Neuronal stem cell (in vitro differentiated cells): Measurements from ENCODE around the gene GOLT1B.

ENCODE experiments used
- DNase-seq: peaks from one replicate; pipeline ENCODE4 v3.0.0-alpha.2; 2013; ENCODE audit warnings: low spot score
- H2AFZ ChIP-seq: one replicate; pipeline ENCODE4 v1.6.1; 2013; ENCODE audit warnings: mild to moderate bottlenecking, low read length, inconsistent platforms
- H2AK5ac ChIP-seq: 2 replicates; pipeline ENCODE4 v1.6.1; 2013; ENCODE audit warnings: low read depth, mild to moderate bottlenecking, inconsistent platforms, low read length, moderate library complexity, mixed read lengths
- H2BK120ac ChIP-seq: 2 replicates; pipeline ENCODE4 v1.6.1; 2013; ENCODE audit warnings: low read depth, mild to moderate bottlenecking, inconsistent platforms, low read length, moderate library complexity, mixed read lengths
- H2BK12ac ChIP-seq: one replicate; pipeline ENCODE4 v1.6.1; 2013; ENCODE audit warnings: low read length, inconsistent platforms
- H2BK15ac ChIP-seq: 2 replicates; pipeline ENCODE4 v1.6.1; 2013; ENCODE audit warnings: mild to moderate bottlenecking, low read length, inconsistent platforms, mixed read lengths
- H2BK5ac ChIP-seq: one replicate; pipeline ENCODE4 v1.6.1; 2013; ENCODE audit warnings: inconsistent platforms, mild to moderate bottlenecking, low read length, moderate library complexity
- H3K14ac ChIP-seq: one replicate; pipeline ENCODE4 v1.6.1; 2013; ENCODE audit warnings: low read length, inconsistent platforms
- H3K18ac ChIP-seq: 2 replicates; pipeline ENCODE4 v1.6.1; 2013; ENCODE audit warnings: low read length, inconsistent platforms
- H3K23ac ChIP-seq: 2 replicates; pipeline ENCODE4 v1.6.1; 2013; ENCODE audit warnings: low read depth, mild to moderate bottlenecking, mixed read lengths, low read length, inconsistent platforms; ENCODE audit not compliant: poor library complexity
- H3K27ac ChIP-seq: replicated peaks from 3 replicates; pipeline ENCODE4 v1.5.1; 2013; ENCODE audit warnings: low read length, inconsistent platforms
- H3K27me3 ChIP-seq, 3 experiments: 2 replicates each; pipeline ENCODE4 v1.6.1; 2013; ENCODE audit warnings: low read length in 3 of 3, mild to moderate bottlenecking in 2 of 3, inconsistent platforms in 1 of 3, low read depth in 1 of 3, mixed read lengths in 1 of 3, moderate library complexity in 1 of 3; ENCODE audit not compliant: control insufficient read depth in 3 of 3, insufficient read depth in 3 of 3
- H3K36me3 ChIP-seq, 2 donors: replicated peaks in 1 of 2; 2 replicates each; pipeline ENCODE4 v1.6.1; 2013; ENCODE audit warnings: low read length in 2 of 2; ENCODE audit not compliant: control insufficient read depth in 2 of 2, insufficient read depth in 2 of 2
- H3K4ac ChIP-seq: 2 replicates; pipeline ENCODE4 v1.6.1; 2013; ENCODE audit warnings: inconsistent platforms, mild to moderate bottlenecking, low read length, moderate library complexity
- H3K4me1 ChIP-seq, 2 donors: 1 replicate in 1 of 2; 2 replicates in 1 of 2; pipeline ENCODE4 v1.6.1; 2013; ENCODE audit warnings: low read length in 2 of 2, low read depth in 1 of 2; ENCODE audit not compliant: control insufficient read depth in 2 of 2, insufficient read depth in 1 of 2
- H3K4me2 ChIP-seq: one replicate; pipeline ENCODE4 v1.6.1; 2013; ENCODE audit warnings: mild to moderate bottlenecking, low read length, inconsistent platforms; ENCODE audit not compliant: insufficient read depth, poor library complexity, severe bottlenecking
- H3K4me3 ChIP-seq, 2 donors: 2 replicates each; pipeline ENCODE4 v1.5.1; 2013; ENCODE audit warnings: low read length in 2 of 2, mild to moderate bottlenecking in 2 of 2, inconsistent platforms in 1 of 2, moderate library complexity in 1 of 2
- H3K79me1 ChIP-seq: one replicate; pipeline ENCODE4 v1.6.1; 2013; ENCODE audit warnings: low read depth, mild to moderate bottlenecking, inconsistent platforms, low read length, moderate library complexity
- H3K9ac ChIP-seq: one replicate; pipeline ENCODE4 v1.6.1; 2013; ENCODE audit warnings: mild to moderate bottlenecking, low read depth, low read length, inconsistent platforms; ENCODE audit not compliant: poor library complexity
- H3K9me3 ChIP-seq, 2 donors: replicated peaks in 1 of 2; 2 replicates each; pipeline versions ENCODE3 to v1.6.1; 2013; ENCODE audit warnings: low read length in 2 of 2, mild to moderate bottlenecking in 2 of 2, inconsistent platforms in 1 of 2, low read depth in 1 of 2, mixed read lengths in 1 of 2, moderate library complexity in 1 of 2; ENCODE audit not compliant: control insufficient read depth in 2 of 2, insufficient read depth in 1 of 2
- H4K8ac ChIP-seq: one replicate; pipeline ENCODE4 v1.6.1; 2013; ENCODE audit warnings: low read depth, mild to moderate bottlenecking, inconsistent platforms, low read length, moderate library complexity
- H4K91ac ChIP-seq: one replicate; pipeline ENCODE4 v1.6.1; 2013; ENCODE audit warnings: low read length, low read depth, mild to moderate bottlenecking, inconsistent platforms; ENCODE audit not compliant: poor library complexity
- WGBS, 2 donors: extraction: QIAGEN DNeasy Blood & Tissue Kit; methylation state at CpG; one replicate each; pipeline ENCODE4 v1.1.7; 2013; ENCODE audit warnings: missing lambda C conversion rate in 2 of 2, mixed read lengths in 1 of 2; ENCODE audit not compliant: insufficient read length in 2 of 2, insufficient replicate concordance in 1 of 2; ENCODE audit errors: extremely low coverage in 2 of 2; 5-methylcytosine and 5-hydroxymethylcytosine counted together

The GOLT1B gene

GRCh38 chr12:21529456-21529855, 27.9 kb downstream of the GOLT1B start:
- Histone ChIP-seq H3K4ac (no peak overlapping the region), H4K8ac (no peak overlapping the region), H3K79me1 (no peaks in the 10 kb centered on the region), H3K23ac (no peak overlapping the region), H2BK5ac (no peak overlapping the region), H3K27ac (no peak overlapping the region), H2BK120ac (no peak overlapping the region), H2AFZ (no peak overlapping the region), H3K9ac (no peak overlapping the region), H3K4me1 (peaks cover 0 to 1% of the 10 kb centered on the region in 2 donors), H2BK15ac (no peak overlapping the region), H2AK5ac (no peak overlapping the region), H3K4me3 (no peak overlapping the region), H3K4me2 (no peak overlapping the region), H3K18ac (no peak overlapping the region), H3K14ac (no peak overlapping the region), H3K27me3 (peaks cover 0 to 15% (median 11%) of the 10 kb centered on the region in 3 experiments), H4K91ac (no peak overlapping the region), H3K9me3 (no peaks in the 10 kb centered on the region), H3K36me3 (no peaks in the 10 kb centered on the region), H2BK12ac (no peak overlapping the region)
- no peak for DNase-seq
- WGBS, 2 donors = no CpG with 5 or more reads among the region's 2 CpGs

GRCh38 chr12:21538061-21538653, 36.6 kb downstream of the GOLT1B start:
- no peak overlapping the region for H3K23ac ChIP-seq
- H3K4me1 ChIP-seq = no peaks in the 10 kb centered on the region
- H3K4ac ChIP-seq = no peak overlapping the region
- H4K8ac ChIP-seq = no peak overlapping the region
- no peaks in the 10 kb centered on the region for H3K36me3 ChIP-seq
- H3K9ac ChIP-seq = no peak overlapping the region
- H2BK120ac ChIP-seq = no peak overlapping the region
- no peak overlapping the region for H2BK15ac ChIP-seq
- H2BK12ac ChIP-seq = no peak overlapping the region
- no peaks in the 10 kb centered on the region for H3K27me3 ChIP-seq
- DNase-seq = no peak
- no peak overlapping the region for H3K27ac ChIP-seq
- H4K91ac ChIP-seq = no peak overlapping the region
- H3K18ac ChIP-seq = no peak overlapping the region
- H3K14ac ChIP-seq = no peak overlapping the region
- H3K79me1 ChIP-seq = no peaks in the 10 kb centered on the region
- H2AK5ac ChIP-seq = no peak overlapping the region
- no peak overlapping the region for H2BK5ac ChIP-seq
- no CpG with 5 or more reads among the region's 5 CpGs for WGBS, 2 donors
- no peak overlapping the region for H3K4me2 ChIP-seq
- H3K4me3 ChIP-seq = no peak overlapping the region
- no peaks in the 10 kb centered on the region for H3K9me3 ChIP-seq
- H2AFZ ChIP-seq = no peak overlapping the region

GRCh38 chr12:21539797-21540196, 38.2 kb downstream of the GOLT1B start:
- DNase-seq = no peak
- H3K79me1 ChIP-seq = no peaks in the 10 kb centered on the region
- no peak overlapping the region for H3K4me3 ChIP-seq
- H2AFZ ChIP-seq = no peak overlapping the region
- no peak overlapping the region for H2BK12ac ChIP-seq
- no peak overlapping the region for H2AK5ac ChIP-seq
- H3K4me1 ChIP-seq = no peaks in the 10 kb centered on the region
- H2BK15ac ChIP-seq = no peak overlapping the region
- no peaks in the 10 kb centered on the region for H3K27me3 ChIP-seq
- H2BK120ac ChIP-seq = no peak overlapping the region
- no peak overlapping the region for H3K9ac ChIP-seq
- H3K14ac ChIP-seq = no peak overlapping the region
- no peak overlapping the region for H3K18ac ChIP-seq
- H3K27ac ChIP-seq = no peak overlapping the region
- H3K4ac ChIP-seq = no peak overlapping the region
- H3K4me2 ChIP-seq = no peak overlapping the region
- H4K8ac ChIP-seq = no peak overlapping the region
- H2BK5ac ChIP-seq = no peak overlapping the region
- no peaks in the 10 kb centered on the region for H3K9me3 ChIP-seq
- no peaks in the 10 kb centered on the region for H3K36me3 ChIP-seq
- no peak overlapping the region for H3K23ac ChIP-seq
- no peak overlapping the region for H4K91ac ChIP-seq

- no peak overlapping the region for H3K18ac ChIP-seq
- H2AFZ ChIP-seq = no peak overlapping the region
- H3K4me1 ChIP-seq = no peaks in the 10 kb centered on the region
- H3K23ac ChIP-seq = no peak overlapping the region
- H3K27me3 ChIP-seq = no peaks in the 10 kb centered on the region
- H2BK12ac ChIP-seq = no peak overlapping the region
- H2AK5ac ChIP-seq = no peak overlapping the region
- no peak overlapping the region for H3K4ac ChIP-seq
- no peaks in the 10 kb centered on the region for H3K36me3 ChIP-seq
- no CpG with 5 or more reads among the region's 6 CpGs for WGBS, 2 donors
- no peak overlapping the region for H3K14ac ChIP-seq
- no peak overlapping the region for H2BK120ac ChIP-seq
- no peaks in the 10 kb centered on the region for H3K9me3 ChIP-seq
- no peak overlapping the region for H2BK5ac ChIP-seq
- H4K8ac ChIP-seq = no peak overlapping the region
- H3K4me3 ChIP-seq = no peak overlapping the region
- H4K91ac ChIP-seq = no peak overlapping the region
- no peak overlapping the region for H3K4me2 ChIP-seq
- H3K9ac ChIP-seq = no peak overlapping the region
- no peak for DNase-seq
- no peak overlapping the region for H2BK15ac ChIP-seq
- H3K27ac ChIP-seq = no peak overlapping the region
- no peaks in the 10 kb centered on the region for H3K79me1 ChIP-seq
Observed at GRCh38 chr12:21541773-21542172, 40.2 kb downstream of the GOLT1B start.
